SW480 (cell line): ENCODE results near the gene DCAF10.
"Not testable (repeated sequence)": the region's sequence is repeated elsewhere in the genome, so short reads cannot be mapped to it uniquely, and the experiment has no call there.

Source experiments
- DNase-seq: peaks from one replicate; pipeline ENCODE4 v3.0.0-alpha.2; 2016; ENCODE audit warnings: low spot score

The DCAF10 gene, protein sequence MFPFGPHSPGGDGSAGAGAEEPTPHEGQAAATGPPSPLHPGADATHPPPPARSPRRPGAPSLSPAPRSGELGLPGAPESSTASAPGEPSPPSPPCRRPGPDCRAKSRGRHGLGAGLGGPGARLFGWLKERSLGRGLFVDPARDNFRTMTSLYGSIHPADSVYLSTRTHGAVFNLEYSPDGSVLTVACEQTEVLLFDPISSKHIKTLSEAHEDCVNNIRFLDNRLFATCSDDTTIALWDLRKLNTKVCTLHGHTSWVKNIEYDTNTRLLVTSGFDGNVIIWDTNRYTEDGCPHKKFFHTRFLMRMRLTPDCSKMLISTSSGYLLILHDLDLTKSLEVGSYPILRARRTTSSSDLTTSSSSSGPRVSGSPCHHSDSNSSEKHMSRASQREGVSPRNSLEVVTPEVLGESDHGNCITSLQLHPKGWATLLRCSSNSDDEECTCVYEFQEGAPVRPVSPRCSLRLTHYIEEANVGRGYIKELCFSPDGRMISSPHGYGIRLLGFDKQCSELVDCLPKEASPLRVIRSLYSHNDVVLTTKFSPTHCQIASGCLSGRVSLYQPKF

DNA sequence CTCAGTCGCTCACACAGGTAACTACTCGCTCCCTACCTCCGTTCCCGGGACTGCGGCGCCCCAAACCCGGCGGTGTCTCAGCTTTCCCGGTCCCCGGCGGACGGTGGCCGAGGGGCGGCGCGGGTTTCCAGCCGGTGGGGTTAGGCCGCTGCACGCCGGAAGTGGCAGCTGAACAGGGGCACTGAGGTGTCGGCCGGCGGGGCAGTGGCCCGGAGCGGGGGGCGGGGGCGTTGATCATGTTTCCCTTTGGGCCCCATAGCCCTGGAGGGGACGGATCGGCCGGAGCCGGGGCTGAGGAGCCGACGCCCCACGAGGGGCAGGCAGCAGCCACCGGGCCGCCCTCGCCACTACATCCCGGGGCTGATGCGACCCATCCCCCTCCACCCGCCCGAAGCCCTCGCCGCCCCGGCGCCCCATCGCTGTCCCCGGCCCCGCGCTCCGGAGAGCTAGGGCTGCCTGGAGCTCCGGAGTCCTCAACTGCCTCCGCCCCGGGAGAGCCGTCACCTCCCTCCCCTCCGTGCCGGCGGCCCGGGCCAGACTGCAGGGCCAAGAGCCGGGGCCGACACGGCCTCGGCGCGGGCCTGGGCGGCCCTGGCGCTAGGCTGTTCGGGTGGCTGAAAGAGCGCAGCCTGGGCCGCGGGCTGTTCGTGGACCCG, at the start of gene DCAF10:
Gene DCAF10 (plus strand): TSS at position 167 of the 656 bp plus-strand sequence. CDS start 70 bp downstream, at position 237.
- DNase-seq: peak; percentile 83

DNA sequence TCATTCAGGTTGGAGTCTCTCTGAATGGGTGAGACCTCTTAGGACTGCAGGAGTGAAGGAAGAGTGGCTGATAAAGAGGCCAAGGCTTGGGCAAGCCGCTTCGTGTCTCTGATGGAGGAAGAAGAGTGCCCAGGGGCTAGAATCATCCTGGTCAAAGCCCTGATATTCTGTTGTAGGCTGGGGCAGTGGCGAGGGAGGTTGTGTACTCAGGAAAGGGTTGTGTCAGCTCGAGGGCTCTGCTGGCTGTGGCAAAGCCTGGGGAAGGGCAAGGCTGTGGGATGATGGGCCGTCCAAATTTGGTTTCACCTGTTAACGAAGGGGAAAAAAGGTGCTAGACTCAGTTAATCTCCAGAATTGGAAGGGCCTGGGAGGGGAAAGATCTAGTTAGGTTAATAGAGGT, 49.4 kb upstream of the DCAF10 start:
- DNase-seq: no peak

DNA sequence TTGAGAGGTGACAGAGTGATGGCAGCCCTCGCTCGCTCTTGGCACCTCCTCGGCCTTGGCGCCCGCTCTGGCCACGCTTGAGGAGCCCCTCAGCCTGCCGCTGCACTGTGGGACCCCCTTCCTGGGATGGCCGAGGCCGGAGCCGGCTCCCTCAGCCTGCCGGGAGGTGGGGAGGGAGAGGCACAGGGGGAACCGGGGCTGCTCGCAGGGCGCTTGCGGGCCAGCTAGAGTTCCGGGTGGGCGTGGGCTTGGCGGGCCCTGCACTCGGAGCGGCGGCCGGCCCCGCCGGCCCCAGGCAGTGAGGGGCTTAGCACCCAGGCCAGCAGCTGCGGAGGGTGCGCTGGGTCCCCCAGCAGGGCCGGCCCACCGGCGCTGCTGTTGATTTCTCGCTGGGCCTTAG, 48.9 kb upstream of the DCAF10 start:
- DNase-seq: not testable (repeated sequence)

DNA sequence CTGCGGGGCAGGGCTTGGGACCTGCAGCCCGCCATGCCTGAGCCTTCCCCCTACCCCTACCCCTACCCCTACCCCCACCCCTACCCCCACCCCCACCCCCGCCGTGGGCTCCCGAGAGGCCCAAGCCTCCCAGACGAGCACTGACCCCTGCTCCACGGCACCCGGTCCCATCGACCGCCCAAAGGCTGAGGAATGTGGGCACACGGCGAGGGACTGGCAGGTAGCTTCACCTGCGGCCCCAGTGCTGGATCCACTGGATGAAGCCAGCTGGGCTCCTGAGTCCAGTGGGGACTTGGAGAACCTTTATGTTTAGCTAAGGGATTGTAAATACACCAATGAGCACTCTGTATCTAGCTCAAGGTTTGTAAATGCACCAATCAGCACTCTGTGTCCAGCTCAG, 48.5 kb upstream of the DCAF10 start:
- not testable (repeated sequence) for DNase-seq

DNA sequence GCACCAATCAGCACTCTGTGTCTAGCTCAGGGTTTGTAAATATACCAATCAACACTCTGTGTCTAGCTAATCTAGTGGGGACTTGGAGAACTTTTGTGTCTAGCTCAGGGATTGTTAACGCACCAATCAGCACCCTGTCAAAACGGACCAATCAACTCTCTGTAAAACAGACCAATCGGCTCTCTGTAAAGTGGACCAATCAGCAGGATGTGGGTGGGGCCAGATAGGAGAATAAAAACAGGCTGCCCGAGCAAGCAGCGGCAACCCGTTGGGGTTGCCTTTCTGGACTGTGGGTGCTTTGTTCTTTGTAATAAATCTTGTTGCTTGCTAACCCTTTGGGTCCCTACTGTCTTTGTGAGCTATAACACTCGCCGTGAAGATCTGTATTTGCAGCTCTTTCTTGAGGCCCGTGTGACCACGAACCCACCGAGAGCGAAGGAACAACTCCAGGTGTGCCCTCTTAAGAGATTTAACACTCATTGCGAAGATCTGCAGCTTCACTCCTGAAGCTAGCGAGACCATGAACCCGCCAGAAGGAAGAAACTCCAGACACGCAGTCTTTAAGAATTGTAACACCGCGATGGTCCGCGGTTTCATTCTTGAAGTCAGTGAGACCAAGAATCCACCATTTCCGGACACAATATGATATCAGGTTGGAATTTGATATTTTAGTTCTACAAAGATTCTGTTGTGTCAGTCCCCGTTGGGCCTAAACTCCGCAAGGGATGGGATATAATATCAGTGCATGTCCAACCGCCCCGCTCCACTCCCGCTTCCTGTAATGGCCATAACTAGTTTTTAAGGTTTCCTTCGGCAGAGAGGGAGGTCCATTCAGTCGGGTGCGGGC, 47.7 kb upstream of the DCAF10 start:
- DNase-seq: no peak

DNA sequence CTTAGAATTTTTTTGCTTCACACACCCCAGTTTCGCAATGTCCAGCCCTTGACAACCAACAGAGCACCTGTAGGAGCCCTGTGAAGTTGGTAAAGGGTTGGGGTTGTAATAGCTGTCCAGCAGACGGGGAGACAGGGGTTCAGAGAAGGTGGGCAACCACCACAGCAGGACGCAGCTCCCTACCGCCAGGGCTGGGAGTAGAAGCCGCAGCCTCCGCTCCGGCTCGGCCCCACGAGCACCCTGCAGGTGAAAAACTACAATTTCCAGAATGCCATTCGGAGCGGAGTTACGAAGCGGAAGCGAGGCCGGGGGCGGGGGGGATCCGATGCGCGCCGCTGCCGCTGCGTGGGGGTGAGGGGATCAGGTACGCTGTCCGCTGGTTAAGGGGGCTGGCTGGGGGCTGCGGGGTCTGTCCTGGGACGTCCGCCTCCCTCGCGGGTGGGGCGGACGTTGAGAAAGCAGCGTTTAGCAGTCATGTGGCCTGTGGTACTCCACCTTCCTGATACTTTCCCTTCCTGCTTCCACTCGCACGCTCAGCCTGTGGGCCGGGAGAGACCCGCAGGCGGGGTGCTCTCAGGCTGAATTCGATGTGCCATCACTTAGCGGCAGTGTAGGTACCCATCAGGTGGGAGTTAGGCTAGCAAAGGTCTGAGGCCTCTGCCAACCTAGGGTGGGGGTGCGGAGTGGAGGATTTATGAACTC, 47.0 kb upstream of the DCAF10 start, which contains the start of gene TRMT10B:
Gene TRMT10B (plus strand): TSS at position 317 of the 702 bp plus-strand sequence. CDS start 8,127 bp downstream, outside the sequence.
- peak; percentile 71 for DNase-seq

DNA sequence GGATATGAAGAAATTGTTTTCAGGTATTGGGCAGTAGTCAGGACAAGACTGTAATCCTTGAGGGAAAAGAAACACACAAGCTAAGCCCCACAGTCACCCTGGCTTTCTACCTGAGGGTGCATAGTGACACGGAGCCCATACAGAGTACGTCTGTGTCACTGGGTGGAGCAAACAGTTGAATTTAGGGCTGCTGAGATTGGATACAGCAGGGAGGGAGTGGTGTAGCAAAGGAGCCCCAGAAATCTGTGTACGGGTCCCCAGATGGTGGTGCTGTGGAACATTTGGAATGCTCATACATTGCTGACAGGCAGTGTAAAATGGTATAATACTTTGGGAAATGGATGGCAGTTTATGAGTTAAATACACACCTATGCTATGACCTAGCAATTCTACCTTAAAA, 41.9 kb upstream of the DCAF10 start:
- DNase-seq: no peak

DNA sequence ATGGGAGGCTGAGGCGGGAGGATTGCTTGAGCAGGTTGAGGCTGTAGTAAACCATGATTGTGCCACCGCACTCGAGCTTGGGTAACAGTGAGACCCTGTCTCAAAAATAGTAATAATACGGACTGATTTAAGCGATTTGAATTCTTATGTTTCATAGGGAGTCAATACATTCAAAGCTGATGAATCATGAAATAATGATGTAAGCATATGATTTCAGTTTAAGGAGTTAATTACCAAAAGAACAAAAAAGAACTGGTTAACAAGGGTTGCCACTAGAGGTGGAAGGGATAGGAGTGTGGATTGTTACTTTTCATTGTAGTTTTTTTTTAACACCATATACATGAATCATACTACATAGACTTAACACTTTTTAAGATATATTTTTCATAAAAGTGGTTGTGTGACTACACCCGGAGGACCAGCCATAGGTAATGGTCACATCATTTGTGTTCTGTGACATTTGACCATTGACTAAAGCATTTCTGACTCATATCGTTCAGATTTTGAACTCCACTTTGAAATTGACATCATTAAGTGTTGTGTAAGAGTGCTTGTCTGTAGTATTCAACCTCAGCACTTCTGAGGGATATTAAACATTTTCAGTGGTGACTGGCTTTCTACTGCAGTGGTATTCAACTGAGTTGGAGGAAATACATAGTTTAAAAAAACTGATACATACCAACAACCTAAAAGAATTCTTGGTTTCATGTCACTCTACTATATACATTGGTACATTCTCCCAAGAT, 40.0 kb upstream of the DCAF10 start:
- DNase-seq: no peak

DNA sequence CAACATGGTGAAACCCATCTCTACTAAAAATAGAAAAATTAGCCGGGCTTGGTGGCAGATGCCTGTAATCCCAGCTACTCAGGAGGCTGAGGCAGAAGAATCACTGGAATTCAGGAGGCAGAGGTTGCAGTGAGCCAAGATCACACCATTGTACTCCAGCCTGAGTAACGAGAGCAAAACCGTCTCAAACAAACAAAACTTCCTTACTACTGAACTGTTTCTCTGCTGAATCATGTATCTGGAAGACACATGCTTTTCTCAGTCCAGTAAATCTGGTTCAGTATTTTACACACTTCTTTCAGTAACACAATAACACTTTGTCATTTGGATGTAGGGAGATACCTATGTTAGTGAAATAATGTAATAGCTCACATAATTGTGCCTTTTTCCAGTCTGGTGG, 39.1 kb upstream of the DCAF10 start:
- DNase-seq: no peak

DNA sequence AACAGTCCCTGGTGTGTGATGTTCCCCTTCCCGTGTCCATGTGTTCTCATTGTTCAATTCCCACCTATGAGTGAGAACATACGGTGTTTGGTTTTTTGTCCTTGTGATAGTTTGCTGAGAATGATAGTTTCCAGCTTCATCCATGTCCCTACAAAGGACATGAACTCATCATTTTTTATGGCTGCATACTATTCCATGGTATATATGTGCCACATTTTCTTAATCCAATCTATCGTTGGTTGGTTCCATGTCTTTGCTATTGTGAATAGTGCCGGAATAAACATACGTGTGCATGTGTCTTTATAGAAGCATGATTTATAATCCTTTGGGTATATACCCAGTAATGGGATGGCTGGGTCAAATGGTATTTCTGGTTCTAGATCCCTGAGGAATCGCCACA, 35.3 kb upstream of the DCAF10 start:
- not testable (repeated sequence) for DNase-seq

DNA sequence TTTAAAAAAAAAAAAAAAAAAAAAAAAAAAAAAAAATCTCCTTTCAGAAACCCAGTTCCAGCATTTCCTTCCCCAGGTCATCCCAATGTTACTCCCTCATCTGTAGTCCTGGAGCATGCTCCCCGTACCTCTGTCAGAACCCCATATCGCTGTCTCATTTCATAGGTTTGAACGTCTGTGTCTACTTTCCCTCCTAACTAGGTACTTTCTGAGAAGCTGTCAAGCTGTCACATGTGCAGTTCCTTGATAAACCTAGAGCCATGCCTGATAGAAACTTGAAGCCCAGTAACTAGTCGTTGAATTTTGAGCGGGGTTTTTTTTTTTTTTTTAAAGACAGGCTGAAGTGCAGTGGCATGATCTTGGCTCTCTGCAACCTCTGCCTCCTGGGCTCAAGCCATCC, 31.3 kb upstream of the DCAF10 start:
- no peak for DNase-seq

DNA sequence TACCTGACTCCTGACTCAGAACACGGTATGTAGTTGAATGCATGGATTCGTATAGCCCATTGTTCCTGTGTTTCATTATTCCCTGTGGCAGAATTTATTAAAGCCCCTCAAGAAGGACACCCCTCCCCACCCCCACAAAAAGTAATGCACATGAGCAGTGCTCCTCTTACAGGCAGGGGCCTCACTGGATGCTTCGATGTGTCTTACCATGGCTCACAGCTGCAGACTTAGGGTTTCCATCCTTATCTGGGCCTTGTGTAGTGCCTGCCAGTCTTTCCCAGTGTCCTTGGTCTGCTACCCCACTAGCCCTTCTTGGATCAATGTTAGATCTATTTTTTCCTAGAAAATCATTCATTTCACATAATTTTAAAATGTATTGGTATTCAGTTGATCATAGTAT, 30.6 kb upstream of the DCAF10 start:
- DNase-seq: no peak

DNA sequence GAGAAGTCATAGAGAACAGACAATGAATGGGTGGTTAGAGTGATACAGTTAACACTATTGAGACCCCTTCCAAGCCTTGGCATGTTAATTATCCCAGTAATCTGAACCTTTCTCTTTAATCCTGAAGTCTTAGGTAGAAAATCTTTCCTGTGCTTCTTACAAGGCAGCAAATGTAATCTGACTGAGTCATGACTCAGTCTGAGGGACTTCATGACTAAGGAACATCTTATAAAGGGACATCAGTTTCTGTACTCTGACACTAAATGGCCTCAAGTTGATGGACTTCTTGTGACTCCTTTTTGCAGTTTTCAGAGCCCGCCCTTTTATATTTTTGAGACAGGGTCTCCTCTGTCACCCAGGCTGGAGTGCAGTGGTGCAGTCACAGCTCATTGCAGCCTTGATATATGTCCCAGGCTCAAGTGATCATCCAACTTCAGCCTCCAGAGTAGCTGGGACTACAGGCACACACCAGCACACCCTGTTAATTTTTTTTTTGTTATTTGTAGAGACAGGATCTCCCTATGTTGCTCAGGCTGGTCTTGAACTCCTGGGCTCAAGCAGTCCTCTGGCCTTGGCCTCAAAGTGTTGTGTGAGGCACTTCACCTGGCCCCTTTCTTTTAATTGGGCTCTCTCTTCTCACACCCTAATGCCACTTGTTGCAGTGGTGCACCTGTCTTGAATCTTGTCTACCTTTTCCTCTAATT, 25.2 kb upstream of the DCAF10 start:
- no peak for DNase-seq

DNA sequence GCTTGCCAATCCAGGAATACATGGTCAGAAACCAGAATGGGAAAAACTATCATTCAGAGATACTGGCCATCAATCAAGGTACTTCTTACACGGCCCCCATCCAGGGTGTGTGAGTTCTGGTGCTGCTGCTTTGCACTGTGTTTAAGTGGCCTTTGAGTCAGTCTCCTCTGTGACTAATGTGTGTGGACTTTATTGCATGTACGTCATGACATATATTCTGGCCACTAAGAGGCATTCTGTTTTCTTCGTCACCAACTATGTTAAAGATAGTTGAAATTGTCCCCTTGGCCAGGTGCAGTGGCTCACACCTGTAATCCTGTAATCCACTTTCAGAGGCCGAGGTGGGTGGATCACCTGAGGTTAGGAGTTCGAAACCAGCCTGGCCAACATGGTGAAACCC, 24.3 kb upstream of the DCAF10 start:
- DNase-seq: no peak

DNA sequence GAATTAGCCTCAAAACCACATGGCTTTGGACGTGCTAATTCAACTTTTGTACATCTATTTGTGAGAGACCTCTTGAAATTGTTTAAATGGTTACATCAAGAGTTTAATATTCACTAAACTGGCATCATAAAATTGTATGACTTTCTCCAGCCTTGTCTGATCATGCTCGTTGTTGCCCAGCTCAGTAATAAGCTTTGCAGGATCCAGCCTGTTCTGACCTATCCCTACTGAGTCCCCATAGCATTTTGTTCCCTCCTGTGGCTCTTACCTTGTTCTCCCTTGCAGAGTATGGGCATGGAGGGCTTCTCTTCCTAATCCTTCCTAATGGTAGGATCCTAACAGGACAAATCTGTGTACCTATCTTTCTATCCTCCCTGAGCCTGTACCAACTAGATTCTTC, 22.1 kb upstream of the DCAF10 start:
- no peak for DNase-seq

DNA sequence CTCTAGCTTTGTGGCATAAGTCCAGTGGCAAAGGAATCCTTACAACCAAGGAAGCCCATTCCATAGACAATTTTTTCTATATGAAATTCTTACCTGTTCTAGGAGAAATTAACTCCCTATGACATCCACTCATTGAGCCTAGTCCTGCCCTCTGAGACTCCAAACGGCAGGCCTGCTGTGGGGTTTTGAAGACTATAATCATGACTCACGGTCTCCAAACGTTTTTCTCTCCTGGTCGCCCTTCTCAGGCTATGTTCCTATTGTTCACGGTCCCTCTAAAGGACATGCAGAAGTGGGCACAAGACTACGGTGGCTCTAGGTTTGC, 16.3 kb upstream of the DCAF10 start:
- DNase-seq: no peak

DNA sequence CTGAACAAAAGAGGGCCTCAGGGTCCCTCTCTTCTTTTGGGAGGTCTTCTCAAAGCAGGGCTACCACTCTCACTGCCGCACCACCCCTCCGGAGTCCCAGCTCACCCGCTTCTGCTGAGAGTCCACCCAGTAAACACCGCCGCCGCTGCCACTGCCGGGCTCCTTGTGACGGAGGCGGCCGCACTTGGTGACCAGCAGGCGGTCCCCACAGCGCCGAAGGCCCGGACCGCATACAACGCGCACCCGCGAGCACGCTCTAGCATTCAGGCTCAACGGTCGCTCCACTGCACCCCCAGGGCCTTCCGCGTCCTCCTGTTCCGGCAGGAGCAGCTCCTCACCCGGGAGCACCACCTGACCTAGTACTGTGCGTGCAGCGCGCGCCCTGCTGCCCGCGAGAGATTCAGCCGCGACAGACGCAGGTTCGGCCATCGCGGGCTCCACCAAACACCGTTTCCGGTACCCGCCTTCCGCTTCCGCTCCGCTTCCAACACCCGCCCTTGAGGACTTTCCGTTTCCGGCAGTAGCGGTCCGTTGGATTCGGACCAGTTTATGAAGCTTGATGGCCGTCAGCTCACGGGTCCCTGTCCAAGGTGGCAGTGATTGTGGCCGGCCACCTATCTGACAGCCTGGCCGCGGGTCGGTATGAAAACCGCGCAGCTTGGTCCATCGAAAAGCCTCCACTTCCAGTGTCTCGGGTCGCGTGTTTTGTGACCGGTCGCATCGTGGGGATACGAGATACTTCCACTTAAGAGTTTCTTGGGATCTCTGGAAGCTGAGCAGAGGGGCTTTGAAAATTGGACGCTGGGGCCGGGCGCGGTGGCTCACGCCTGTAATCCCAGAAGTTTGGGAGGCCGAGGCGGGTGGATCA, 15.7 kb upstream of the DCAF10 start, which contains the start of gene EXOSC3:
Gene EXOSC3 (minus strand): TSS at position 449 of the 868 bp plus-strand sequence. CDS start 20 bp downstream, at position 429.
- DNase-seq: peak; percentile 91

DNA sequence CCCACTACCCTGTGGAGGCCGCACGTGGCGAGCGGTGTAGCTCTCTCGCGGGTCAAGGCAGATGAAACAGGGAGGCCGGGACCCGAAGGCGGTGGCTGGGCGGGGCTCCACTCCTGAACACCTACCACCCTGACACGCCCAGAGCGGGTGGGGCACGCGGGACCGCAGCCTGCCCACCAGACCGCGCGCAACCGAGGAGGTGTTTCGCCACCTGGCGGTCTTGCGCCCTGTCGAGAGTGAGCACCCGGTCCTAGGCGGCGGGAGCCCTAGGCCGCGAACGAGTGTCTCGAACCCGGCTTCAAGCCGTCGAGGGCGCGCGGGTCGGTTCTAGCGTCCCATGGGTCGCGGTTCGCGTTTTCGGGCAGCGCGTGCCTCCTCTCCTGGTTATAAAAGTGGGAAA, 13.5 kb upstream of the DCAF10 start:
- DNase-seq: no peak

DNA sequence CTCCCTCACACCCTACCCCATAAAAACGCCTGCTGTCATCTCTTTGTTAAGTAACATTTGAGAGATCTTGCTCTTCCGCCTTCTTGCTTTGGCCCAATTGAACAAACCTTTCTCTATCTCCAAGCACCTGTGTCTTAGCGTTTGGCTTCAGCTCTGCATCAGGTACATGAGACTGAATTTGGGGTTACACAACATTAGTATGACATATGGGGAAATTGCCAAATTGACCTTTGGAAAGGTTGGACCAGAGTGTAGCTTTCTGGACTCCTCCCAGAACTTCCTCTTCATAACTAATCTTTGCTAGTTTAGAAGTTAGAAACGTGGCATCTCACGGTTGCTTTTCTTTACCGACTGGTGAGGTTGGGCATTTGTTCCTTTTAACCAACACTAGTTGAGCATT, 12.3 kb upstream of the DCAF10 start:
- no peak for DNase-seq
